ENCODE data around the gene HIF3A.

GRCh38 chr19:46384396-46384795 lies 87.6 kb downstream of the HIF3A start:
- no peak for TF ChIP-seq POLR2A (IDR thresholded peaks at IDR 0.05)
- TF ChIP-seq, protein P1, sequence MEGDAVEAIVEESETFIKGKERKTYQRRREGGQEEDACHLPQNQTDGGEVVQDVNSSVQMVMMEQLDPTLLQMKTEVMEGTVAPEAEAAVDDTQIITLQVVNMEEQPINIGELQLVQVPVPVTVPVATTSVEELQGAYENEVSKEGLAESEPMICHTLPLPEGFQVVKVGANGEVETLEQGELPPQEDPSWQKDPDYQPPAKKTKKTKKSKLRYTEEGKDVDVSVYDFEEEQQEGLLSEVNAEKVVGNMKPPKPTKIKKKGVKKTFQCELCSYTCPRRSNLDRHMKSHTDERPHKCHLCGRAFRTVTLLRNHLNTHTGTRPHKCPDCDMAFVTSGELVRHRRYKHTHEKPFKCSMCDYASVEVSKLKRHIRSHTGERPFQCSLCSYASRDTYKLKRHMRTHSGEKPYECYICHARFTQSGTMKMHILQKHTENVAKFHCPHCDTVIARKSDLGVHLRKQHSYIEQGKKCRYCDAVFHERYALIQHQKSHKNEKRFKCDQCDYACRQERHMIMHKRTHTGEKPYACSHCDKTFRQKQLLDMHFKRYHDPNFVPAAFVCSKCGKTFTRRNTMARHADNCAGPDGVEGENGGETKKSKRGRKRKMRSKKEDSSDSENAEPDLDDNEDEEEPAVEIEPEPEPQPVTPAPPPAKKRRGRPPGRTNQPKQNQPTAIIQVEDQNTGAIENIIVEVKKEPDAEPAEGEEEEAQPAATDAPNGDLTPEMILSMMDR (IDR thresholded peaks at IDR 0.05), result no peak
